ENCODE results near the gene PCMT1. TPM values are rescaled to one million over a fixed set of nuclear protein-coding genes. Genes with fewer than 3 reads are reported as not detected.

The PCMT1 gene
- total and polyA plus RNA-seq, 2 of the 13 experiments (the other 11 are each of a cell fraction or from before 2014, with no cell fraction given) = 112 to 169 TPM

GRCh38 chr6:149859938-149860337 lies 110.4 kb downstream of the PCMT1 start (continued):
- TF ChIP-seq CEBPZ (IDR thresholded peaks at IDR 0.05; ENCODE audit: low read length) (no peak), ARID5B (CRISPR knock-in tag; IDR thresholded peaks at IDR 0.05) (peak; percentile 74; the same call in 1 of the 2 replicates), RFX3 (CRISPR knock-in tag; IDR thresholded peaks at IDR 0.05) (no peak), ZBTB10 (CRISPR knock-in tag; IDR thresholded peaks at IDR 0.05; ENCODE audit: borderline replicate concordance) (no peak), MAZ (IDR thresholded peaks at IDR 0.05; ENCODE audit: borderline replicate concordance, low read depth, low read length) (no peak), MAZ (CRISPR knock-in tag; IDR thresholded peaks at IDR 0.05; ENCODE audit: low read depth) (no peak), ZNF180 (CRISPR knock-in tag; IDR thresholded peaks at IDR 0.05; ENCODE audit: borderline replicate concordance, low read depth) (no peak), ELK4 (CRISPR knock-in tag; IDR thresholded peaks at IDR 0.05; ENCODE audit: borderline replicate concordance) (no peak), ZNF484 (CRISPR knock-in tag; IDR thresholded peaks at IDR 0.05; ENCODE audit: borderline replicate concordance, low read depth) (no peak), ZNF501 (CRISPR knock-in tag; IDR thresholded peaks at IDR 0.05) (no peak), CREBL2 (CRISPR knock-in tag; IDR thresholded peaks at IDR 0.05; ENCODE audit: borderline replicate concordance) (no peak), TRAFD1 (CRISPR knock-in tag; IDR thresholded peaks at IDR 0.05; ENCODE audit: borderline replicate concordance) (no peak), THAP7 (CRISPR knock-in tag; IDR thresholded peaks at IDR 0.05) (0 out of 2 replicates have a peak, but pooled peaks have one; percentile 6), NR3C1 (CRISPR knock-in tag; IDR thresholded peaks at IDR 0.05) (no peak), KDM6A (CRISPR knock-in tag; IDR thresholded peaks at IDR 0.05; ENCODE audit: low read depth) (0 out of 2 replicates have a peak, but pooled peaks have one; percentile 38)
